ENCODE results near the gene WDR4.
"Not testable (repeated sequence)": the region's sequence is repeated elsewhere in the genome, so short reads cannot be mapped to it uniquely, and the experiment has no call there.

WDR4 gene

GRCh38 chr21:42847051-42847707, 32.2 kb downstream of the WDR4 start:
- Histone ChIP-seq H3K4me1 (ENCODE audit: control insufficient read depth in 1 of 2, insufficient read depth in 1 of 2, low read depth in 1 of 2, low read length in 1 of 2) (no peaks in the 10 kb centered on the region), H3K4me3 (ENCODE audit: low read depth in 1 of 2, low read length in 1 of 2) (no peak overlapping the region), H3K27ac (no peak overlapping the region), H3K9me3 (no peaks in the 10 kb centered on the region), H3K27me3 (no peaks in the 10 kb centered on the region), H3K36me3 (peaks cover 40% of the 10 kb centered on the region)
- TF ChIP-seq, protein P1, sequence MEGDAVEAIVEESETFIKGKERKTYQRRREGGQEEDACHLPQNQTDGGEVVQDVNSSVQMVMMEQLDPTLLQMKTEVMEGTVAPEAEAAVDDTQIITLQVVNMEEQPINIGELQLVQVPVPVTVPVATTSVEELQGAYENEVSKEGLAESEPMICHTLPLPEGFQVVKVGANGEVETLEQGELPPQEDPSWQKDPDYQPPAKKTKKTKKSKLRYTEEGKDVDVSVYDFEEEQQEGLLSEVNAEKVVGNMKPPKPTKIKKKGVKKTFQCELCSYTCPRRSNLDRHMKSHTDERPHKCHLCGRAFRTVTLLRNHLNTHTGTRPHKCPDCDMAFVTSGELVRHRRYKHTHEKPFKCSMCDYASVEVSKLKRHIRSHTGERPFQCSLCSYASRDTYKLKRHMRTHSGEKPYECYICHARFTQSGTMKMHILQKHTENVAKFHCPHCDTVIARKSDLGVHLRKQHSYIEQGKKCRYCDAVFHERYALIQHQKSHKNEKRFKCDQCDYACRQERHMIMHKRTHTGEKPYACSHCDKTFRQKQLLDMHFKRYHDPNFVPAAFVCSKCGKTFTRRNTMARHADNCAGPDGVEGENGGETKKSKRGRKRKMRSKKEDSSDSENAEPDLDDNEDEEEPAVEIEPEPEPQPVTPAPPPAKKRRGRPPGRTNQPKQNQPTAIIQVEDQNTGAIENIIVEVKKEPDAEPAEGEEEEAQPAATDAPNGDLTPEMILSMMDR (IDR thresholded peaks at IDR 0.05) = no peak

GRCh38 chr21:42846221-42846620, 33.1 kb downstream of the WDR4 start:
- Histone ChIP-seq H3K9me3 (no peaks in the 10 kb centered on the region), H3K4me1 (ENCODE audit: control insufficient read depth in 1 of 2, insufficient read depth in 1 of 2, low read depth in 1 of 2, low read length in 1 of 2) (no peaks in the 10 kb centered on the region), H3K36me3 (peaks cover 33% of the 10 kb centered on the region), H3K27ac (no peak overlapping the region), H3K27me3 (no peaks in the 10 kb centered on the region), H3K4me3 (ENCODE audit: low read depth in 1 of 2, low read length in 1 of 2) (no peak overlapping the region)
- TF ChIP-seq, protein P1 (IDR thresholded peaks at IDR 0.05) = no peak

DNA sequence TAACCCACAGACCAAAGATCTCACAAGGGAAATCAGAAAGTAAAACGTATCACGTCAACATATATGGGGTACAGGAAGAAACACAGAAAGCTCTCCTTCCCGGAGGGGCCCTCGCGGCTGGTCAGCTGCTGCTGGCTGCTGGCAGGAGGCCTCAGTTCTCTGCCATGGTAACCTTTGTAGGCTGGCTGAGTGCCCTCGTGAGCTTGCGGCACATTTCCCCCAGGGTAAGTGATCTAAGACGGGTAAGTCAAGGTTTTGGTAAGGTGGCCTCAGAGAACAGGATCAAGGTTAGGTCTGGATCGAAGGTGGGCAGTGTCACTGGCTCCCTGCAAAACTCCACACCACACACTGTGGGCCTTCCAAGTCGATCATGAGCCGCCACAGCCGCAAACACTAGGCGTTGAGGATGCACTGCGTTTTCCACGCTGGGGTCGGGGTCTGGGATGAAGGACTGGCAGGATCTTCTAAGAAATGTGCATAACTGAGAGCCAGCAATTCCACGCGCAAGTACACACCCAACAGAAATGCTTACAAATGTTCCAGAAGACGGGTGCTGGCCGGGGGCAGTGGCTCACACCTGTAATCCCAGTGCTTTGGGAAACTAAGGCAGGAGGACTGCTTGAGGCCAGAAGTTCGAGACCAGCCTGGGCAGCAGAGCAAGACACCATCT, 33.9 kb downstream of the WDR4 start:
- H3K27ac ChIP-seq = no peak overlapping the region
- H3K4me3 ChIP-seq (ENCODE audit: low read depth in 1 of 2, low read length in 1 of 2) = no peak overlapping the region
- H3K36me3 ChIP-seq = peaks cover 41% of the 10 kb centered on the region
- no peaks in the 10 kb centered on the region for H3K27me3 ChIP-seq
- no peaks in the 10 kb centered on the region for H3K4me1 ChIP-seq (ENCODE audit: control insufficient read depth in 1 of 2, insufficient read depth in 1 of 2, low read depth in 1 of 2, low read length in 1 of 2)
- TF ChIP-seq, protein P1 (IDR thresholded peaks at IDR 0.05) = no peak
- no peaks in the 10 kb centered on the region for H3K9me3 ChIP-seq

DNA sequence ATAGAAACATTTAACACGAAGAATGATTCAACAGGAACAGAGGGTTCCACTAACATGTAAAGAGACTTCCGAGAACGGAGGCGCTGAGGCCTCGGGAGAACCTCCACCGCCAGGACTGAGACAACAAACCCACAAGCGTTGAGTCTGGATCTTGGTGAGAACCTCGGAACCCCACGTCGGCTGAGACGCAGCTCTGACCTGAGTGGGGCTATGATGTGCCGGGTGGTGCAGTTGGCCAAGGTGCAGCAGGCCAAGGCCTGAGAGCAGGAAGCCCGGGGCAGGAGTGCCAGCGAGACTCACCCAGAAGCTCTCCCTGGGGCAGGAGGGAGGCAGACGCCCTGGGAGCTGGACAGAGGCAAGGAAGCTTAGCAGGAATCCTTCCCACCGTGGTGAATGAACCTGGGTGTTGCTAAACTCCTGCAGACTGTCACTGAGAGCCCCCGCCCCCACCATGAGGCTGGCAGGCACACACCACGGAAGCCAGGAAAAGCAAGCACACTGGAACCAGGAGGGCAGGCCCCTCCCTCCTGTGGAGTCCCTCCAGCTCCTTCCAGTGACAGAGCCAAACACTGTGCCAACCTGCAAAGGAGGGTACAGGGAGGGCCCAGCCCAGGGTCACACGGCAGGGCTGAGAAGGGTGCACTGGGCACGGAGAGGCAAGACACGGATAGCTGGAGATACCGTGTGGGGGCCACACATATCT, 34.8 kb downstream of the WDR4 start:
- Histone ChIP-seq H3K27me3 (no peaks in the 10 kb centered on the region), H3K9me3 (no peaks in the 10 kb centered on the region), H3K4me3 (ENCODE audit: low read depth in 1 of 2, low read length in 1 of 2) (no peak overlapping the region), H3K27ac (no peak overlapping the region), H3K4me1 (ENCODE audit: control insufficient read depth in 1 of 2, insufficient read depth in 1 of 2, low read depth in 1 of 2, low read length in 1 of 2) (peaks cover 0 to 7% of the 10 kb centered on the region in 2 experiments), H3K36me3 (peaks cover 39% of the 10 kb centered on the region)
- TF ChIP-seq, protein P1 (IDR thresholded peaks at IDR 0.05) = no peak

DNA sequence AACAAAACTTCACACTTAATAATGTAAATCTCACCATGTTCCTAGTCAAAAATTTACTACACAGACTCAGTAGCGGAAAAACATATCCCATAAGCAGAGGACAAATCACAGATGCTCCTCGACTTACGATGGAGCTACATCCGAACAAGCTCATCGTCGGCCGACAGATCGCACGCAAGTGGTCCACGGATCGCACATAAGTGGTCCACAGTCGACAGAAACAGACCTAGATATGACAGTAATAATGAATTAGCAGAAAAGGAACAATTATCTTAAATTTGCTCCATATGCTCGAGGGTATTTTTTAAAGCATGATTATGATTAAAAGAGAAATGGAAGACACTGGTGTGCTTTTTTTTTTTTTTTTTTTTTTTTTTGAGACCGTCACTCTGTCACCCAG, 36.3 kb downstream of the WDR4 start:
- Histone ChIP-seq H3K4me3 (ENCODE audit: low read depth in 1 of 2, low read length in 1 of 2) (no peak overlapping the region), H3K36me3 (peaks cover 34% of the 10 kb centered on the region), H3K27ac (no peak overlapping the region), H3K4me1 (ENCODE audit: control insufficient read depth in 1 of 2, insufficient read depth in 1 of 2, low read depth in 1 of 2, low read length in 1 of 2) (peaks cover 0 to 7% of the 10 kb centered on the region in 2 experiments), H3K27me3 (no peaks in the 10 kb centered on the region), H3K9me3 (no peaks in the 10 kb centered on the region)
- TF ChIP-seq, protein P1 (IDR thresholded peaks at IDR 0.05) = no peak

DNA sequence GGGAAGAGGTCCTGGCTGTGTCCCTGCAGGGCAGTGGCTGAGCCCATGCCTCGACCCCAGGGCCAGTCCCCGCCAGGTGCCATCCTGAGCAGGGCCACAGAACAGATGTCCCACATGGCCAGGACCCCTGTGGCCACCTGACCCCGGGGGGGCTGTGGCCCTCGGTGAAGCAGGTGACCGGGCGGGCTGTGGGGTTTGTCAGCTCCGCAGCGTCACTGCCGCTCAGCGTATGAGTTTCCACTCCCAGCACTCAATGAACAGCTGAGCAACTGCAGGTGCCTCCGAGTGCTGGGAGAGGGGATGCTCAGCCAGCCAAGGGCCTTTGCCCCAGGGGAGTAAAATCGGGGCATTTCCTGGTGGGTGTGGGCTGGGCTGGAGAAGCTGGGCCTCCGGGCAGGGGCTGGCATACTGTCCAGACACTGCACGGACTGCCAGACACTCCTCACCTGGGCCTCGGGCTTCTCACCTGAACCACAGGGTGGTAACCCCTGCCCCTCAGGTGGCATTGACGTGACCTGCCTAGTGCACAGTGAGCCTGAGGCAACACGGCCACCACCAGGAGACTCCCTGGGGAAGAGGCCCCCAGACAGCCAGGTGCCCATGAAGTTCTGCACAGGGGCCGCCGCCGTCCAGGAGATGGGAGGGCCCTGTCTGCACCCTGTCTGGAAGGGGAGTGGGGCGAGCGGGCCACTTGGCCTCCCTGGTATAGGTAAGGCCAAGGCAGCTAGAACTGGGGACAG, 37.3 kb downstream of the WDR4 start:
- H3K4me3 ChIP-seq (ENCODE audit: low read depth in 1 of 2, low read length in 1 of 2); H3K27me3 ChIP-seq; H3K9me3 ChIP-seq; H3K4me1 ChIP-seq (ENCODE audit: control insufficient read depth in 1 of 2, insufficient read depth in 1 of 2, low read depth in 1 of 2, low read length in 1 of 2); H3K27ac ChIP-seq: not testable (repeated sequence)
- peaks cover 30% of the 10 kb centered on the region for H3K36me3 ChIP-seq
